SK-N-SH (cell line): ENCODE results near the gene FLT3LG. TPM values are rescaled to one million over a fixed set of nuclear protein-coding genes. Genes with fewer than 3 reads are reported as not detected.
A peak's percentile ranks its signal among the peaks of the same experiment; 100 is the strongest.

Experiments
- CTCF ChIA-PET: fragments of 300-600, 350-600 bp; formaldehyde crosslinking; extraction: SDS; loops from one replicate; lab custom pipeline; 2021; lab: Yijun Ruan, JAX
- POLR2A ChIA-PET: fragments of 350-600 bp; sonication (Branson Sonifier 250); formaldehyde crosslinking; extraction: SDS; loops from one replicate; lab custom pipeline; 2020; ENCODE audit warnings: antibody characterized with exemption, inconsistent platforms; lab: Yijun Ruan, JAX
- DNase-seq: peaks from one replicate; pipeline ENCODE4 v3.0.0; 2012
- H2AFZ ChIP-seq: fragments of 200-600 bp; sonication (generic); 2 replicates; pipeline ENCODE4 v1.8.1; 2016; ENCODE audit warnings: antibody characterized with exemption, mild to moderate bottlenecking, low read depth
- H3F3A ChIP-seq: fragments of 200-600 bp; sonication (generic); replicated peaks from 2 replicates; pipeline ENCODE3; 2016; ENCODE audit warnings: antibody characterized with exemption, mild to moderate bottlenecking; ENCODE audit not compliant: insufficient read depth
- H3K27ac ChIP-seq, 2 experiments: fragments of 200-500 bp in 1 of 2; fragments of 200-600 bp in 1 of 2; sonication (Bioruptor generic) in 1 of 2; sonication (generic), shearing (Covaris generic) in 1 of 2; 2 replicates each; pipeline versions ENCODE4 v1.5.1 to v1.6.1; 2014 to 2016; ENCODE audit warnings: low read depth in 2 of 2, inconsistent platforms in 1 of 2, low read length in 1 of 2, mild to moderate bottlenecking in 1 of 2, mixed read lengths in 1 of 2
- H3K27me3 ChIP-seq: fragments of 200-600 bp; sonication (generic), shearing (Covaris generic); 2 replicates; pipeline ENCODE4 v1.6.1; 2016; ENCODE audit warnings: mixed run types; ENCODE audit not compliant: insufficient read depth
- H3K36me3 ChIP-seq, 2 experiments: fragments of 200-500 bp in 1 of 2; fragments of 200-600 bp in 1 of 2; sonication (Bioruptor generic) in 1 of 2; sonication (generic) in 1 of 2; replicated peaks in 1 of 2; 2 replicates each; pipeline versions ENCODE3 to v1.5.1; 2014 to 2016; ENCODE audit warnings: low read length in 1 of 2, mild to moderate bottlenecking in 1 of 2; ENCODE audit not compliant: insufficient read depth in 2 of 2, control insufficient read depth in 1 of 2
- H3K4me1 ChIP-seq, 2 experiments: fragments of 200-500 bp in 1 of 2; fragments of 200-600 bp in 1 of 2; sonication (Bioruptor generic) in 1 of 2; sonication (generic), shearing (Covaris generic) in 1 of 2; 2 replicates each; pipeline versions ENCODE4 v1.5.1 to v1.6.1; 2014 to 2016; ENCODE audit warnings: low read depth in 1 of 2, low read length in 1 of 2, mixed run types in 1 of 2; ENCODE audit not compliant: insufficient read depth in 2 of 2, control insufficient read depth in 1 of 2
- H3K4me2 ChIP-seq: fragments of 200-600 bp; sonication (generic), shearing (Covaris generic); 2 replicates; pipeline ENCODE4 v1.6.1; 2017; ENCODE audit warnings: mixed run types
- H3K4me3 ChIP-seq, 2 experiments: fragments of 200-500 bp in 1 of 2; fragments of 200-600 bp in 1 of 2; sonication (Bioruptor generic) in 1 of 2; sonication (generic), shearing (Covaris generic) in 1 of 2; 2 replicates each; pipeline versions ENCODE4 v1.5.1 to v1.8.1; 2014 to 2016; ENCODE audit warnings: low read depth in 2 of 2, inconsistent platforms in 1 of 2, low read length in 1 of 2, mild to moderate bottlenecking in 1 of 2, mixed read lengths in 1 of 2, moderate library complexity in 1 of 2
- H3K79me2 ChIP-seq: fragments of 200-600 bp; sonication (generic); 2 replicates; pipeline ENCODE4 v1.8.1; 2017; ENCODE audit warnings: mild to moderate bottlenecking; ENCODE audit not compliant: insufficient read depth
- H3K9ac ChIP-seq: fragments of 200-600 bp; sonication (generic); 2 replicates; pipeline ENCODE4 v1.6.1; 2017; ENCODE audit warnings: mixed run types
- H3K9me2 ChIP-seq: fragments of 200-600 bp; sonication (generic); 2 replicates; pipeline ENCODE4 v1.6.1; 2017; ENCODE audit warnings: mixed run types
- H3K9me3 ChIP-seq: fragments of 200-600 bp; sonication (generic); 2 replicates; pipeline ENCODE4 v1.6.1; 2017; ENCODE audit warnings: mixed run types, mild to moderate bottlenecking, moderate library complexity
- H4K20me1 ChIP-seq: fragments of 200-600 bp; sonication (generic); 2 replicates; pipeline ENCODE4 v1.6.1; 2017; ENCODE audit warnings: mild to moderate bottlenecking, mixed run types; ENCODE audit not compliant: insufficient read depth
- CHD2 ChIP-seq: fragments of 150-350 bp; IDR thresholded peaks from 2 replicates; pipeline ENCODE4 v1.6.1; 2018; ENCODE audit warnings: low read length; ENCODE audit not compliant: partially characterized antibody
- EP300 ChIP-seq, 2 experiments: IDR thresholded peaks; 2 replicates each; pipeline versions ENCODE4 v1.4.0 to v1.6.1; 2012; ENCODE audit warnings: borderline replicate concordance in 1 of 2, low read depth in 1 of 2, low read length in 1 of 2
- FOXM1 ChIP-seq: IDR thresholded peaks from 2 replicates; pipeline ENCODE4 v1.4.0; 2012; ENCODE audit warnings: low read depth, mild to moderate bottlenecking
- GABPA ChIP-seq: IDR thresholded peaks from 2 replicates; pipeline ENCODE4 v1.4.0; 2012; ENCODE audit warnings: low read depth, mild to moderate bottlenecking
- GATA2 ChIP-seq: sonication (generic); formaldehyde crosslinking; IDR thresholded peaks from 2 replicates; pipeline ENCODE4 v1.5.0; 2020; ENCODE audit warnings: mild to moderate bottlenecking, missing genetic modification reagents
- MXI1 ChIP-seq: IDR thresholded peaks from 2 replicates; pipeline ENCODE4 v1.6.1; 2012; ENCODE audit warnings: mild to moderate bottlenecking, low read depth, low read length, improper control_type of control experiment
- NRF1 ChIP-seq: IDR thresholded peaks from 2 replicates; pipeline ENCODE4 v1.6.1; 2012; ENCODE audit warnings: low read depth, mild to moderate bottlenecking, low read length
- REST ChIP-seq: IDR thresholded peaks from 2 replicates; pipeline ENCODE4 v1.6.1; 2012; ENCODE audit warnings: mild to moderate bottlenecking, low read depth, low read length, moderate library complexity
- RFX5 ChIP-seq: IDR thresholded peaks from 2 replicates; pipeline ENCODE4 v1.6.1; 2012; ENCODE audit warnings: mild to moderate bottlenecking, improper control_type of control experiment, low read length
- RXRA ChIP-seq: IDR thresholded peaks from 2 replicates; pipeline ENCODE4 v1.4.0; 2012; ENCODE audit warnings: low read depth, mild to moderate bottlenecking, borderline replicate concordance
- SIN3A ChIP-seq: IDR thresholded peaks from 2 replicates; pipeline ENCODE4 v1.6.1; 2012; ENCODE audit warnings: low read depth, mild to moderate bottlenecking, low read length, moderate library complexity, borderline replicate concordance
- SMC3 ChIP-seq: IDR thresholded peaks from 2 replicates; pipeline ENCODE4 v1.6.1; 2012; ENCODE audit warnings: low read depth, low read length, improper control_type of control experiment
- TAF1 ChIP-seq: IDR thresholded peaks from 2 replicates; pipeline ENCODE4 v1.6.1; 2012; ENCODE audit warnings: low read depth, mild to moderate bottlenecking, low read length, moderate library complexity, borderline replicate concordance
- TEAD4 ChIP-seq: IDR thresholded peaks from 2 replicates; pipeline ENCODE4 v1.4.0; 2012; ENCODE audit warnings: mild to moderate bottlenecking, borderline replicate concordance; ENCODE audit not compliant: insufficient read depth
- WGBS: methylation state at CpG from one replicate; pipeline ENCODE4 v1.1.6; 2017; ENCODE audit warnings: low lambda C conversion rate; 5-methylcytosine and 5-hydroxymethylcytosine counted together
- polyA plus RNA-seq, 3 experiments: library from polyadenylated mRNA; depleted of rRNA; stranded (reverse); fragments of >200 nt; gene quantifications; 2 replicates each; pipeline ENCODE4 v1.2.3, GENCODE V29; 2012
- TF ChIP-seq, protein P1 (sequence below): fragments of 150-350 bp; IDR thresholded peaks from 2 replicates; pipeline ENCODE4 v1.6.1; 2017; ENCODE audit warnings: antibody characterized with exemption, low read length, low read depth, borderline replicate concordance
- TF ChIP-seq, protein P2 (sequence below): IDR thresholded peaks from 2 replicates; pipeline ENCODE4 v1.4.0; 2012; ENCODE audit warnings: low read depth, borderline replicate concordance
- TF ChIP-seq, protein P3 (sequence below): IDR thresholded peaks from 2 replicates; pipeline ENCODE4 v1.4.0; 2012; ENCODE audit warnings: low read depth, borderline replicate concordance
- TF ChIP-seq, protein P4 (sequence below): IDR thresholded peaks from 2 replicates; pipeline ENCODE4 v1.4.0; 2012; ENCODE audit warnings: low read depth

The FLT3LG gene
- polyA plus RNA-seq, 1 of the 3 experiments (the other 2 are of a cell fraction) = 6.4 TPM

GRCh38 chr19:49533551-49534488, 59.8 kb downstream of the FLT3LG start (continued):
- TF ChIP-seq, protein P1, sequence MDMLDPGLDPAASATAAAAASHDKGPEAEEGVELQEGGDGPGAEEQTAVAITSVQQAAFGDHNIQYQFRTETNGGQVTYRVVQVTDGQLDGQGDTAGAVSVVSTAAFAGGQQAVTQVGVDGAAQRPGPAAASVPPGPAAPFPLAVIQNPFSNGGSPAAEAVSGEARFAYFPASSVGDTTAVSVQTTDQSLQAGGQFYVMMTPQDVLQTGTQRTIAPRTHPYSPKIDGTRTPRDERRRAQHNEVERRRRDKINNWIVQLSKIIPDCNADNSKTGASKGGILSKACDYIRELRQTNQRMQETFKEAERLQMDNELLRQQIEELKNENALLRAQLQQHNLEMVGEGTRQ = no peak
- TF ChIP-seq TEAD4 = no peak
- TF ChIP-seq GABPA = no peak
- peak; percentile 88 for TF ChIP-seq MXI1
- TF ChIP-seq RFX5 = no peak
- TF ChIP-seq SMC3 = no peak
- no peak for TF ChIP-seq CHD2
- TF ChIP-seq, all 33 proteins: peak for 5

DNA sequence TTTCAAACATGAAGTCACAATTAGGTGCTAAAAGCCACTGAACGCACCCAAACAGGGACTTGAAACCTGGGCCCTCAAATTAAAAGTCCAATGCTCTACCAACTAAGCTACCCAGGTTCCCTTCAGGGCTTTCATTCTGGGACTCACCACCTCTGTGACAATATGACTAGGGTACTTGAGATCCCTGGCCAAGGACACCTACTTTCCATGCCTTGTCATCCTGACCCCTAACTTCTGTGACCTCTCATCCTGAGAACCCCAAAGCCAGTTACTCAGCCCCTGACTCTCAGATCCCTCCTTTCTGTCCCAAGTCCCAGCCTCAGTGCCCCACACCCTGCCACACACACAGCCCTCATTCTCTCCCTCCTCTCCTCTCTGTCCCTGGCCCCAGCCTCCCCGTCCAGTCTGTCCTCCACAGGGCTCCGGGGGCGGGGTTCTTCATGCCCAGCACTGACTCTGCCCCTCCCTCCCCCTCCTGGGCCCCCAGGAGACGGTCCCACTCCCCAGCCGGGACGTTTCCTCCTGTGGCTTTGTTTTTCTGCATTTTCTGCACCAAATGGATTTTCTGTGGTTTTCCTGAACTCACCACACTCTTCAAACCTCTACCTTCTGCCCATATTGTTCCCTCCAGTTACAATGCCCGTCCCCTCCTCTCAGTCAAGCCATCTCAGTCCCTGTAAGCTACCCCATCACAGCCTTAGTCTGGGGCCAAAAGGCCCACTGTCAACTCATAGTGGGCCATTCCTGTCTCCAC, 60.8 kb downstream of the FLT3LG start:
- H2AFZ ChIP-seq = peak overlapping the region; percentile 76; the same call in 1 of the 2 replicates
- POLR2A ChIA-PET = interaction anchor here (1.0 kb wide), 1 partner anchor 81 kb away, joined by 3 read pairs; the partner anchor contains the start of gene ALDH16A1
- TF ChIP-seq SIN3A (no peak), SMC3 (no peak), RXRA (no peak), REST (no peak), FOXM1 (no peak), MXI1 (no peak), TEAD4 (no peak), GATA2 (CRISPR knock-in tag) (no peak), TAF1 (no peak), NRF1 (no peak), EP300 (IDR thresholded peaks at IDR 0.05; ENCODE audit: borderline replicate concordance in 1 of 2, low read depth in 1 of 2, low read length in 1 of 2) (no peak)
- TF ChIP-seq, protein P2, sequence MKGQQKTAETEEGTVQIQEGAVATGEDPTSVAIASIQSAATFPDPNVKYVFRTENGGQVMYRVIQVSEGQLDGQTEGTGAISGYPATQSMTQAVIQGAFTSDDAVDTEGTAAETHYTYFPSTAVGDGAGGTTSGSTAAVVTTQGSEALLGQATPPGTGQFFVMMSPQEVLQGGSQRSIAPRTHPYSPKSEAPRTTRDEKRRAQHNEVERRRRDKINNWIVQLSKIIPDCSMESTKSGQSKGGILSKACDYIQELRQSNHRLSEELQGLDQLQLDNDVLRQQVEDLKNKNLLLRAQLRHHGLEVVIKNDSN = no peak
- TF ChIP-seq, protein P3, sequence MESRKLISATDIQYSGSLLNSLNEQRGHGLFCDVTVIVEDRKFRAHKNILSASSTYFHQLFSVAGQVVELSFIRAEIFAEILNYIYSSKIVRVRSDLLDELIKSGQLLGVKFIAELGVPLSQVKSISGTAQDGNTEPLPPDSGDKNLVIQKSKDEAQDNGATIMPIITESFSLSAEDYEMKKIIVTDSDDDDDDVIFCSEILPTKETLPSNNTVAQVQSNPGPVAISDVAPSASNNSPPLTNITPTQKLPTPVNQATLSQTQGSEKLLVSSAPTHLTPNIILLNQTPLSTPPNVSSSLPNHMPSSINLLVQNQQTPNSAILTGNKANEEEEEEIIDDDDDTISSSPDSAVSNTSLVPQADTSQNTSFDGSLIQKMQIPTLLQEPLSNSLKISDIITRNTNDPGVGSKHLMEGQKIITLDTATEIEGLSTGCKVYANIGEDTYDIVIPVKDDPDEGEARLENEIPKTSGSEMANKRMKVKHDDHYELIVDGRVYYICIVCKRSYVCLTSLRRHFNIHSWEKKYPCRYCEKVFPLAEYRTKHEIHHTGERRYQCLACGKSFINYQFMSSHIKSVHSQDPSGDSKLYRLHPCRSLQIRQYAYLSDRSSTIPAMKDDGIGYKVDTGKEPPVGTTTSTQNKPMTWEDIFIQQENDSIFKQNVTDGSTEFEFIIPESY = no peak
- TF ChIP-seq, protein P4, sequence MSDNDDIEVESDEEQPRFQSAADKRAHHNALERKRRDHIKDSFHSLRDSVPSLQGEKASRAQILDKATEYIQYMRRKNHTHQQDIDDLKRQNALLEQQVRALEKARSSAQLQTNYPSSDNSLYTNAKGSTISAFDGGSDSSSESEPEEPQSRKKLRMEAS = no peak

More for the DNA sequence above, 60.8 kb downstream of the FLT3LG start:
- Histone ChIP-seq H3F3A (peaks cover 7% of the 10 kb centered on the region), H3K27ac (no peak overlapping the region), H3K36me3 (no peaks in the 10 kb centered on the region), H3K4me2 (peak overlapping the region; percentile 92), H4K20me1 (no peaks in the 10 kb centered on the region), H3K79me2 (no peaks in the 10 kb centered on the region), H3K9me2 (no peaks in the 10 kb centered on the region), H3K9me3 (no peaks in the 10 kb centered on the region), H3K27me3 (no peaks in the 10 kb centered on the region), H3K4me1 (peaks cover 0 to 3% of the 10 kb centered on the region in 2 experiments; a peak in 1 of 4 replicates), H3K4me3 (peak overlapping the region in 1 of 2 experiments; percentile 71; a peak in 2 of 4 replicates), H3K9ac (no peak overlapping the region)
- DNase-seq = no peak
- CTCF ChIA-PET = interaction anchor here (0.8 to 6.3 kb wide), 13 partner anchors 9 to 146 kb away, joined by 3 to 55 read pairs (median 4); no protein-coding TSS in a partner anchor
- WGBS = 84% methylated on average over 8 of the region's 8 CpGs
